HepG2 (cell line): ENCODE results near the gene KIF23. TPM values are rescaled to one million over a fixed set of nuclear protein-coding genes. Genes with fewer than 3 reads are reported as not detected.

ENCODE experiments used
- ATAC-seq: fragments of 200-7000 bp; cut with Tn5 transposase; 3 replicates; pipeline ENCODE4 v1.9.1; 2020; ENCODE audit warnings: mild to moderate bottlenecking, moderate library complexity
- BruUV-seq: library from RNA; stranded (reverse); fragments of 400-500 nt; replicated peaks from 2 replicates; lab custom pipeline; 2021; lab: Mats Ljungman, UMichigan
- CTCF ChIA-PET: fragments of 300-600 bp; formaldehyde crosslinking; extraction: SDS; loops from one replicate; lab custom pipeline; 2021; ENCODE audit warnings: low total read pairs, inconsistent platforms, low intra/inter-chr PET ratio; lab: Yijun Ruan, JAX
- POLR2A ChIA-PET: fragments of 350-600 bp; sonication (Branson Sonifier 250); formaldehyde crosslinking; loops from one replicate; lab custom pipeline; 2020; ENCODE audit warnings: antibody characterized with exemption, inconsistent platforms; lab: Yijun Ruan, JAX
- DNase-seq: peaks from one replicate; pipeline ENCODE4 v3.0.0-alpha.2; 2015; ENCODE audit warnings: low spot score
- FAIRE-seq: peaks from 3 replicates; lab custom pipeline; 2011; peaks lifted over from hg19 to GRCh38; lab: Jason Lieb, UNC
- H2AFZ ChIP-seq: one replicate; pipeline ENCODE4 v1.6.1; 2011; ENCODE audit warnings: low read length, inconsistent platforms
- H3K27ac ChIP-seq: fragments of 300-600 bp; 3 replicates; pipeline ENCODE4 v1.8.0; 2011; ENCODE audit warnings: mixed run types, mild to moderate bottlenecking, mixed read lengths, low read length, inconsistent platforms; ENCODE audit not compliant: insufficient read depth; ENCODE audit errors: extremely low read length
- H3K27me3 ChIP-seq, 2 experiments: fragments of 200-600 bp in 1 of 2; 2 replicates in 1 of 2; 3 replicates in 1 of 2; pipeline versions ENCODE4 v1.6.0 to v1.8.0; 2011; ENCODE audit warnings: low read length in 2 of 2, mild to moderate bottlenecking in 2 of 2, moderate library complexity in 2 of 2, inconsistent platforms in 1 of 2; ENCODE audit not compliant: insufficient read depth in 2 of 2, control insufficient read depth in 1 of 2
- H3K36me3 ChIP-seq, 2 experiments: fragments of 200-600 bp in 1 of 2; replicated peaks in 1 of 2; 2 replicates in 1 of 2; 3 replicates in 1 of 2; pipeline versions ENCODE4 v1.5.1 to v1.8.0; 2011; ENCODE audit warnings: low read length in 2 of 2, inconsistent platforms in 1 of 2; ENCODE audit not compliant: insufficient read depth in 2 of 2, control insufficient read depth in 1 of 2
- H3K4me1 ChIP-seq: 2 replicates; pipeline ENCODE4 v1.5.1; 2012; ENCODE audit warnings: low read length, inconsistent platforms; ENCODE audit not compliant: insufficient read depth
- H3K4me2 ChIP-seq: 2 replicates; pipeline ENCODE4 v1.6.0; 2011; ENCODE audit warnings: low read depth, low read length, inconsistent platforms
- H3K4me3 ChIP-seq, 3 experiments: fragments of 200-600 bp in 1 of 3; sonication (generic), shearing (Covaris generic) in 1 of 3; replicated peaks in 1 of 3; 2 replicates each; pipeline ENCODE4 v1.5.1; 2011 to 2016; ENCODE audit warnings: low read length in 3 of 3, inconsistent platforms in 2 of 3, low read depth in 2 of 3, mild to moderate bottlenecking in 2 of 3, control low read depth in 1 of 3, mixed read lengths in 1 of 3; ENCODE audit not compliant: insufficient read depth in 1 of 3
- H3K79me2 ChIP-seq: one replicate; pipeline ENCODE4 v1.6.1; 2011; ENCODE audit warnings: low read length, inconsistent platforms; ENCODE audit not compliant: insufficient read depth
- H3K9ac ChIP-seq: 2 replicates; pipeline ENCODE4 v1.6.0; 2011; ENCODE audit warnings: mild to moderate bottlenecking, low read depth, low read length, inconsistent platforms; ENCODE audit not compliant: insufficient read depth
- H3K9me3 ChIP-seq: 2 replicates; pipeline ENCODE4 v1.5.1; 2012; ENCODE audit warnings: mild to moderate bottlenecking, low read length
- H4K20me1 ChIP-seq: 2 replicates; pipeline ENCODE4 v1.6.0; 2011; ENCODE audit warnings: inconsistent platforms, mild to moderate bottlenecking, low read length, moderate library complexity; ENCODE audit not compliant: insufficient read depth
- ARID2 ChIP-seq: sonication (generic); formaldehyde crosslinking; IDR thresholded peaks from 2 replicates; pipeline ENCODE4 v1.8.1; 2022; ENCODE audit warnings: mild to moderate bottlenecking, missing genetic modification reagents, borderline replicate concordance
- EP300 ChIP-seq, 3 experiments: sonication (generic) in 1 of 3; formaldehyde crosslinking in 1 of 3; IDR thresholded peaks; 2 replicates each; pipeline versions ENCODE4 v1.5.1 to v1.6.1; 2011 to 2020; ENCODE audit warnings: low read depth in 2 of 3, low read length in 2 of 3, borderline replicate concordance in 1 of 3, improper control_type of control experiment in 1 of 3, mild to moderate bottlenecking in 1 of 3, missing genetic modification reagents in 1 of 3, moderate library complexity in 1 of 3
- KLF15 ChIP-seq: sonication (generic); formaldehyde crosslinking; IDR thresholded peaks from 2 replicates; pipeline ENCODE4 v1.8.1; 2023; ENCODE audit warnings: borderline replicate concordance, mild to moderate bottlenecking, inconsistent platforms, missing genetic modification reagents, mixed read lengths
- KMT2B ChIP-seq: IDR thresholded peaks from 2 replicates; pipeline ENCODE4 v1.6.1; 2016; ENCODE audit warnings: missing genetic modification reagents, missing compliant biosample characterization
- NFYC ChIP-seq: IDR thresholded peaks from 2 replicates; pipeline ENCODE4 v1.6.1; 2016; ENCODE audit warnings: missing genetic modification reagents, missing compliant biosample characterization
- SMARCC2 ChIP-seq: fragments of 450-650 bp; IDR thresholded peaks from 2 replicates; pipeline ENCODE4 v1.6.1; 2017; ENCODE audit warnings: antibody characterized with exemption, mild to moderate bottlenecking
- TARDBP ChIP-seq: sonication (generic); formaldehyde crosslinking; IDR thresholded peaks from 2 replicates; pipeline ENCODE4 v1.8.0; 2022; ENCODE audit warnings: mild to moderate bottlenecking, missing genetic modification reagents
- U2AF1 ChIP-seq: fragments of 200-400 bp; formaldehyde crosslinking; optimal IDR thresholded peaks from 2 replicates; pipeline ENCODE3; 2017; ENCODE audit warnings: mild to moderate bottlenecking, low read depth, low read length
- ZBTB2 ChIP-seq: sonication (generic); formaldehyde crosslinking; IDR thresholded peaks from 2 replicates; pipeline ENCODE4 v1.8.0; 2022; ENCODE audit warnings: low read depth, missing genetic modification reagents
- ZNF34 ChIP-seq: sonication (generic); formaldehyde crosslinking; IDR thresholded peaks from 2 replicates; pipeline ENCODE4 v1.4.0; 2020; ENCODE audit warnings: mild to moderate bottlenecking, missing genetic modification reagents, borderline replicate concordance
- ZNF558 ChIP-seq: sonication (generic); formaldehyde crosslinking; IDR thresholded peaks from 2 replicates; pipeline ENCODE4 v1.9.0; 2022; ENCODE audit warnings: mild to moderate bottlenecking, missing genetic modification reagents, borderline replicate concordance
- WGBS: methylation state at CpG from one replicate; pipeline ENCODE4 v1.1.6; 2017; ENCODE audit warnings: low lambda C conversion rate; 5-methylcytosine and 5-hydroxymethylcytosine counted together
- in situ Hi-C: cut with HindIII; loops from 2 replicates; pipeline ENCODE4 v1.10.0; 2017; ENCODE audit warnings: low pct_unique_long_range_greater_than_20kb; ENCODE audit not compliant: extremely low pct_ligation_motif_present
- intact Hi-C: fragments of 100-400 bp; cut with micrococcal nuclease; formaldehyde crosslinking; loops from one replicate; pipeline ENCODE4 v1.10.0; 2022; ENCODE audit not compliant: unreplicated experiment
- polyA plus RNA-seq, 8 experiments: library from polyadenylated mRNA; depleted of rRNA in 3 of 8; stranded (reverse) in 7 of 8; unstranded in 1 of 8; fragments of >200 nt; fragmentation: Illumina TruSeq in 4 of 8; extraction: Trizol in 4 of 8; gene quantifications; 2 replicates each; pipeline versions ENCODE4 v1.2.1 to v1.2.3, GENCODE V29; 2011 to 2016; ENCODE audit warnings: low read depth in 4 of 8, missing spikeins in 1 of 8, mixed read lengths in 1 of 8; ENCODE audit not compliant: insufficient read depth in 1 of 8
- total RNA-seq, 5 experiments: library from RNA; depleted of rRNA; stranded (reverse); fragments of >200 nt; fragmentation: Illumina TruSeq; extraction: Trizol; gene quantifications; 2 replicates each; pipeline ENCODE4 v1.2.3, GENCODE V29; 2016; ENCODE audit warnings: low read depth in 1 of 5

KIF23 gene
- total and polyA plus RNA-seq, 2 of the 13 experiments (the other 11 are each of a cell fraction or from before 2014, with no cell fraction given), result 11.3 to 38.1 TPM

- ATAC-seq (no peak; the same call in 2 of the 3 replicates), DNase-seq (no peak), FAIRE-seq (no peak)
- H3K9me3 ChIP-seq, result no peaks in the 10 kb centered on the region
- WGBS, result 21% methylated on average over 3 of the region's 3 CpGs
- in situ Hi-C loops (no loop called here), intact Hi-C loops (no loop called here)
- H2AFZ ChIP-seq, result no peak overlapping the region
- no peaks in the 10 kb centered on the region; a peak in 2 of 5 replicates for H3K27me3 ChIP-seq
- TF ChIP-seq EP300 (IDR thresholded peaks at IDR 0.05; ENCODE audit: low read depth in 2 of 2, low read length in 2 of 2) (no peak), EP300 (CRISPR knock-in tag; IDR thresholded peaks at IDR 0.05; ENCODE audit: borderline replicate concordance) (no peak), NFYC (CRISPR knock-in tag) (no peak), ZBTB2 (no peak), KMT2B (CRISPR knock-in tag) (no peak), KLF15 (CRISPR knock-in tag) (no peak), TARDBP (no peak), ARID2 (no peak), ZNF558 (CRISPR knock-in tag) (no peak), SMARCC2 (no peak), ZNF34 (CRISPR knock-in tag) (no peak), U2AF1 (no peak)
- no peak overlapping the region for H3K9ac ChIP-seq
- POLR2A ChIA-PET, result no interaction called here
- BruUV-seq, result no TSS peak
- no peak overlapping the region for H3K27ac ChIP-seq
- H3K79me2 ChIP-seq, result no peaks in the 10 kb centered on the region
- no peak overlapping the region for H3K4me3 ChIP-seq
- CTCF ChIA-PET, result no interaction called here
- no peaks in the 10 kb centered on the region for H4K20me1 ChIP-seq
- H3K4me1 ChIP-seq, result no peaks in the 10 kb centered on the region
- no peaks in the 10 kb centered on the region for H3K36me3 ChIP-seq
- H3K4me2 ChIP-seq, result no peak overlapping the region
These were observed 46.9 kb upstream of the KIF23 start for GRCh38 chr15:69367236-69367635.
